Hair follicle dermal papilla cell (primary cell): ENCODE data around the gene HAPLN1. TPM values are rescaled to one million over a fixed set of nuclear protein-coding genes. Genes with fewer than 3 reads are reported as not detected.

Experiments
- small RNA-seq: library from RNA; depleted of rRNA; stranded (forward); fragments of <200 nt; gene quantifications from one replicate; pipeline ENCODE3, GENCODE V24; 2012
- total RNA-seq: library from RNA; depleted of rRNA; stranded (reverse); fragments of >200 nt; gene quantifications from 2 replicates; pipeline ENCODE4 v1.2.3, GENCODE V29; 2012

Gene HAPLN1
- 67.4 and 179 TPM in 2 replicates for total RNA-seq

DNA sequence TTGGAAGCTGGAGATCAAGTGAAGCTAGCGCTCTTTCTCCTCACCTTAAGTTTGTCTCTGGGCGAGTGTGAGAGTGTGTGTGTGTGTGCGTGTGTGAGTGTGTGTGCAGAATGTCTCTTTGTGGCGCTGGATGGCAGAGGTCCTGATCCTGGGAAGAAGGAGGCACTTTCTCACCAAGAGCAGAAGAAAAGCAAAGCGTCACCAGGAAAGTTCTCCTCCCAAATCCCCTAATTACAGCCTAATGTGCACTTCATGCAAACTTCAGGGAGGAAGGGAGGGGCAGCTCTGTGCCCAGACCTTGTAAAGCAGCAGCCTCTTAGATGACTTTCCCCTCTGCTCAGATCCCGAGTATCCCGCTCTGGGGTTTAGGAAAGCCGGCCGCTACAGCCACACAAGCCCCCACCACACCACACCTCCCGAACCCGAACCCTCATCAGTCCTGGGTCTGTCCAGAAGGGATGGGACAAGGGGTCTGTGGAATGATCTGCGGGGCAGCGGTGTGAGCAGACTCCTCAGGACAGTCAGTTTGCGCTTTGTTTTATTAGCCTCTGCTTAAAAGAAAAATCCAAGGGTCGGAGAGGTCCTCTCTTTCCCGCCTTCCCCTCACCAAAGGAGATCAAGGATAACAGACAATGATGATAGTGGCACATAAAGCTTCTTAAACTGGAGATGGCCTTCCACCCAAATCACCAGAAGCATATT, at the start of gene HAPLN1:
HAPLN1 (minus strand) TSS at position 20 of the 702 bp plus-strand sequence. CDS start 47,332 bp downstream, outside the sequence.

Small RNA genes within 50 kb of the gene (small RNA-seq; reads per million reads assigned to genes)
- not detected for gene RN7SKP295
- gene RNU6-620P, result not detected

Other genes starting within 250 kb of the HAPLN1 start
- gene VCAN, start 249.1 kb downstream of the HAPLN1 start, total RNA-seq, result 456 and 685 TPM in 2 replicates